GM21786 (cell line): Measurements from ENCODE around the gene SEMA3E.
"Not testable (repeated sequence)": the region's sequence is repeated elsewhere in the genome, so short reads cannot be mapped to it uniquely, and the experiment has no call there.

ENCODE experiments used
- ATAC-seq: cut with Tn5 transposase; IDR thresholded peaks from one replicate; pipeline ENCODE4 v1.9.1; 2021; ENCODE audit not compliant: unreplicated experiment

Gene SEMA3E

DNA sequence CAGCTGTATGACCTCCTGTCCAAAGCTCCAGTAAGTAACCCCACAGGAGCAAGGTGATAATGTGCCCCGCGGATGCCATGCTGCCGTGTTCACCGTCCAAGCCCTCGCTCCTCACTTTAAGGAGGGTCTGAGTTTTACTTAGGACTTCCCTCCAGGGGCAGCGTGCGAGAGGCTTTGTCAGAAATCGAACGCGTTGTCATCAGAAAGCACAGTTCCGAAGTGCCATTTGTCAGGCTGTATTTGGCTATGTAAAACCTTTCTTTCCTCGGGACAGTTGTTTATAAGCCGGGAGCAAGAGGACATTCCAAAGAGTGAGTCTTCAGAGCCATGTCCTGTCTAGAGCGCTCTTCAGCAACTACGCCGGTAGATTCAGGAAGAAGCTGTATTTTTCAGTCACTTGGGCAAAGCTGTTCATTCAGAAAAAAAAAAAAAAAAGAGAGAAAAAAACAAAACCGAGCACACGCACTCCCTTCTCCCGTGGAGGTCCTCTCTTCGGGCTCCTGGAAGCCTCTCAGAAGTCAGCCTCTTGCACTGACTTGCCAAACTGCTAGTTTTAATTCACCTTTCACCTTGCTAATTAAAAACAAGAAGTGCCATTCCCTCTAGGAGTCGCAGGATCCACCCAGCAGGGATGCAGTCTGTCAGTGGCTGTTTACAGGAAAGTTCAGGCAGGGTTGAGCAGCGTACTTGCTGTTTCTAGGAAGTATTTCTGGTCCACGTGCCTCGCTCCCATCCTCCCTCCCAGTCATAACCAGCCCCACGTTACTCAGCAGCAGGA is at the start of gene SEMA3E:
Gene SEMA3E (minus strand): TSS at position 676 of the 778 bp plus-strand sequence.
- ATAC-seq, result no peak

DNA sequence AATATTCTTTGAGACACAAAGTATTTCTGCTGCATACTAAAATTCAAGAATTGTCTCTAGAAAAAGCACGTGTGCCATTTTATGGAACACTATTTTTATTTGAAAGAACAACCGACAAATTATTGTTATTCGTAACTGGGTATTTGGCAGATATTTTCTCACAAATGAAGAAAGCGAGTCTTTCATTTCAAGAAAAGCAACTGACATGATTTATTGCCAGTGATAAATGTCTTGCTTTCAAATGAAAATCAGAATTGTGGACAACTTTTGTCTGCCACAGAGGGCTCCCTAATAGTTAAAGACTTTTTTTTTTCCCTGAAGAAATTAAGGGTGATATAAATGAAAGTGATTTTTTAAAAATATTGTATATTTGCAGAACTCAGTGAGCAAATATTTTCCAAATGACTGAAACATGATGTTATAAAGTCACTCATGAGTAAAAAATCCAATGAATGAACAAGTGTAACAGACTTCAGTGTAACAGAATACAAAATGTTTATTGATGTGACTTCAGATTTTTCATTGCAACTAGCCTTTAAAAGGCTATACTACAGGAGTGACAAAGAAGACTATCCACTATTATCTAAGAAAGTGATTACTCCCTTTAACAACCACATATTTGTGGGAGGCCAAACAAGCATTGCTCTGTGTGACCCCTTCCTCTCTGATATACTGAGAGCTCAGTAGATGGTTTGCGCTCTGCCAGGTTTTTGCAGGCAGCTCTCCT is 49.0 kb upstream of the SEMA3E start:
- ATAC-seq, result no peak

DNA sequence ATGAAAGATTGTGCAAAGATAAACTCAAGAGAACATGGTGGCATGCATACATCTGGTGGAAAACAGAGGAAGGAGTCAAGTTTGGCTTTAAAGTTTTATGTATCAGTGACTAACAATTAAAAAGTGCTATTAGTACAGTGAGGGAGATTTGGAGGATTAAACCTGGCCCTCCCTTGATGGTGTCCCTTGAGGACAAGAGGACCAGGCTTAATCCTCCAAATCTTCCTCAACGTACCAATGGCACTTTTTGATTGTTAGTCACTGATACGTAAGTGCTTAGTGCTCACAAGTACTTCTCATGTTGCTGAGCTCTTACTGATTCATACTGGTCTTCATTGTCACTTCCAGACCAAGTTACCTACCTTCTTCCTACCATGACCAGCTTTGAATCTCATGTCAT is 47.2 kb upstream of the SEMA3E start:
- no peak for ATAC-seq

GRCh38 chr7:83695128-83695960 is 46.4 kb upstream of the SEMA3E start:
- ATAC-seq, result no peak

DNA sequence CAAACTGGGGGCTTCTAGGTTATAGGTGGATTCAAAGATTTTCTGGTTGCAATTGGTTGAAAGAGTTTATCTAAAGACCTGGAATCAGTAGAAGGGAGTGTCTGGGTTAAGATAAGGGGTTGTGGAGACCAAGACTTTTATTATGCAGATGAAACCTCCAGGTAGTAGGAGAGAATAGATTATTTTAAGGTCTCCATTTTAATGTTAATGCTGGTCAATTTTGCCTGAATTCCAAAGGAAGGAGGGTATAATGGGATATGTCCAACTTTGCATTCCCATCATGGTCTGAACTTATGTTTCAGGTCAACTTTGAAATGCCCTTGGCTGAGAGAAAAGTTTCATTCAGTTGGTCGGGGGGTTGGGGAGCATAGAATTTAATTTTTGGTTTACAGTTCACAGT is 44.3 kb upstream of the SEMA3E start:
- no peak for ATAC-seq

DNA sequence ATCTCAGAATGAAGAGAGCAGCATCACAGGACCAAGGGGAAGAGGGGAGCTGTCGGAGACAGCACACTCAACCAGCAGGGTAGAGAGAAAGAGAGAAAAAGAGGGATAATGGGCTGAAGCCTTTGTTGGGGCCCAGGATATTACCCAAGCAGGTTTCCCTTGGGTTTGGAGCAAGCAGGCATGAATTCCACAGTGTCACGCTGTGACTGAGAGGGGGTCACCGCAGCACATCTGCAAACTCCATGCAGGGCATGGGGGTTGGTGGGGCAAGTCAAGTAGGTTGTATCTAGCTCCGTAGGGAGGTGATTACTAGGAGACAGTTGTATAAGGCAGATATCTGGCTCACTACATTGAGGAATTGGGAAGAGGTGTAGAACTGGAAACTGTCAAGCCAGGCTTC is 42.2 kb upstream of the SEMA3E start:
- ATAC-seq, result no peak

DNA sequence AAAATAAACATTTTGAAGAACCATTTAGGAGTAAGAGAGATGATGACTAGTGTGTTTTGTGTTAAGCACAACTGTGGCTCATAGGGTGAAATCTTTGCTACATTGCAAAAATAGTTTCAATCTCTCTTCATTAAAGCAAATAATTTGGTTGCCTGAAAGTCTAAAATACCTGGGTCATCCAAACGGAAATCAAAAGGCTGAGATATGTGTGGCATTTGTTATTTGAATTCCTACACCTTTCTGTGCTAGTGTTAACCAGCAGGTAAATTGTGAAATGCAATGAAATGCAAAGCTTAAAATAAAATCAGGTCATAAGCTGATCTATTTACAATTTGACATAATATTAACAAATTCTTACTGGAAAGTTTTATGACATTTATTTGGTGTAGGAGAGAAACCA is 40.9 kb upstream of the SEMA3E start:
- ATAC-seq, result no peak

DNA sequence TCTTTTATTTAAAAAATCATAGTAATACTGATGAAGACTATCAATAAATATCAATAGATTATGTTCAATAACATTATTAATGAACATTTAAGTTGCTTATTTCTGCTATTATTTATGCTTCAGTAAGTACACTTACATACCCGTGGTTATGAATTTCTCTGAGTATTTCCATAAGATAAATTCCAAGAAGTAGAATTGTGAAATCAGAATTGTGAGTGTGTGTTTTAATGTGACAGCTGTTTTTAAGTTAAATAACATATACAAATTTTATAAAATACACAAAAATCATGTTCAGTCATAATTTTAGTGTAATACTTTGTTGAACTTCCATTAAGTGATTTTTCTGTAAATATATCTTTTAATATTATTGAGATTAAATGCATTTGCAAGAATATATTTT is 37.5 kb upstream of the SEMA3E start:
- no peak for ATAC-seq

- ATAC-seq, result no peak
Measured at GRCh38 chr7:83684928-83685327, 36.0 kb upstream of the SEMA3E start.

GRCh38 chr7:83681200-83681778 is 32.4 kb upstream of the SEMA3E start:
- ATAC-seq, result no peak

GRCh38 chr7:83677180-83677866 is 28.4 kb upstream of the SEMA3E start:
- no peak for ATAC-seq

- ATAC-seq, result not testable (repeated sequence)
Measured at GRCh38 chr7:83673291-83673690, 24.4 kb upstream of the SEMA3E start.

DNA sequence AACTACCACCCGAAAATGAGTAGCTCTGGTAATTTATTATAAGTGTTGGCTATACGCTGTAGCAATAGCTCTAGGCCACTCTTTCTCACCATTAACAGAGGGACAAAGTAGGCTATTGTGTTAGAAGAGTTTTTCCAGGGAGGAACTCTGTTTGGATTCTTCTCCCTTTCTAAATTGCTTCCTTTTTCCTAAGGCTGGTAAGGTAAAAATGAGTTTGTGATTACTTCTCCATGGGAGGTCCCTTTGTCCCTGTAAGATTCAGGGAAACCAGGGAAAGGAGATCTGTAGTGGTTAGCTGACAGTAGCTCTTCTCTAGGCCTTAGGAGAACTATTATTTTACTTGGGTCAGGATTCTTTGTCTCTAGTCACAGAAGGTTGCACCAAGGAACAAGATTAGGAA is 23.2 kb upstream of the SEMA3E start:
- no peak for ATAC-seq

DNA sequence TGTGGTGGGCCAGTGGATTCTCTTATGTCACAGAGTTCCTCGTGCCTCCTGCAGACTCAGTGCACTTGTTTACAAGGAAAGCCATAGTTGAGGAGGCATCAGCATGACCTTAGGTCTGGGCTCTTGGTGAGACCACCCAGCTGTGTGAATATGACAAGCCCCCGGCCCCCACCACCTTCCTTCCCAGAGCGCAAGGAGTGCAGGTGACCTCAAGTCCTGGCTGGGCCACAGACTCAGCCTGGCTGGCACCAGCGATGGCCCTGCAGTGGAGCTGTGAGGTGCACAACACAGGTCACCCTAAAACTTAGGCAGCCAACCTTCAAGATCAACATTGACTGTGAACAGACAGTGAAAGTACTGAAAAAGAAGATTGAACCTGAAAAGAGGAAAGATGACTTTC is 14.2 kb upstream of the SEMA3E start:
- no peak for ATAC-seq

- ATAC-seq, result no peak
Measured at GRCh38 chr7:83658126-83658525, 9.2 kb upstream of the SEMA3E start.

DNA sequence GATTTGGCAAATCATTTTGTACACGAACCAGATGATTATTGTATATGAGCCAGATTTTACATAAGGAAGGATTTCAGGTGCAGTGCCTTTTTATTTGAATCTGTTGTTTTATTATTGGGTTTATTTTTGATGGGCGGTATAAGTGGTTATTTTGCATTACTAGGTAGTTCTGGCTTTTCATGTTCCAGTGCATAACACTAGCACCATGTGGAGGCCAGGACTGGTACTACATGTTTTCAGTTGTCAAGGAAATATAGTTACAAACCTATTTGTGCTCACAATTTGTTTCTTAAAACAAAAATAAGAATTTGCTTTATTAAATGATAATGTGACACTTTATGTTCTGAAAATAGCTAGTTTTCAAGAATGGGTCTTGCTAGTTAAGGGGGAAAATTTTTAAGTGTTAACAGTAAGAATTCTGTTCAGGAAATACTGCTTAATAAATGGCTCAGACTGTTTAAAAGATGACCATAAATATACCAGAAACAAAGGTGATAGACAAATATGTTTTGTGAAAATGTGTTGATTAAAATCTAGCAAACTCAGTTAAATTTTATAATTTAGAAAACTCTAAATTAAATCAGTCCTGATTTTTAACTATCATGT is 7.1 kb upstream of the SEMA3E start:
- ATAC-seq, result peak; percentile 88

GRCh38 chr7:83652481-83652880 is 3.5 kb upstream of the SEMA3E start:
- ATAC-seq, result no peak

GRCh38 chr7:83649701-83650100 is 762 bp upstream of the SEMA3E start:
- no peak for ATAC-seq

GRCh38 chr7:83646027-83646426 is 2.9 kb downstream of the SEMA3E start:
- no peak for ATAC-seq

DNA sequence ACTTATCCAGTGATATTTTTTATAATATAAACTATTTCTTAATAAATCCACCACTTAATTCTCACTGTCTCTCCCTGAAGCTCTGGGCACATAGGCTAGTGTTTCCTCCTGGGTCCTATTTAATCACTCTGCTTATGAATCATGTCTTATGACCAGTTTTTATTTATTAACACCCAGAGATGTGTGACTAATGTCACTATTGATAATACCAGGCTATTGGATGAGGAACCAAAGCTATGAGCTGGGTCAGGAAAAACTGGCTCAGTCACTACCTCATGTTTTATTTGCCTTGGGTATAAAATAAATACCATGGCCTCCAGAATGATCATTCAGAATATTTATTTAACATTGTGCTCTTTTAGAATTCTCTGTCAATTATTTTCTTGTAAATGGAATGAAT is 5.2 kb downstream of the SEMA3E start:
- no peak for ATAC-seq
